ENCODE data around the gene NELFA. TPM values are rescaled to one million over a fixed set of nuclear protein-coding genes. Genes with fewer than 3 reads are reported as not detected.

NELFA gene
- total and polyA plus RNA-seq, 2 of the 4 experiments (the other 2 are of a cell fraction), result 4.3 to 21.9 TPM

- Histone ChIP-seq H3K56ac (ENCODE audit: extremely low read depth, insufficient read depth, low read length) (no peak overlapping the region), H3K23ac (ENCODE audit: low read depth, low read length) (no peak overlapping the region), H2AFZ (replicated peaks; ENCODE audit: low read length, poor library complexity) (no peak overlapping the region), H3K9me3 (ENCODE audit: control insufficient read depth, insufficient read depth, low read length) (no peaks in the 10 kb centered on the region), H3K18ac (ENCODE audit: low read depth, low read length) (no peak overlapping the region), H2AK9ac (replicated peaks; ENCODE audit: low read depth, low read length, poor library complexity) (no peak overlapping the region), H3K4me1 (ENCODE audit: control insufficient read depth, insufficient read depth, low read length) (no peaks in the 10 kb centered on the region), H4K5ac (ENCODE audit: low read depth, low read length) (no peak overlapping the region), H3K9me1 (ENCODE audit: insufficient read depth, low read length) (no peaks in the 10 kb centered on the region), H2BK15ac (ENCODE audit: low read depth, low read length) (no peak overlapping the region), H3K4me2 (ENCODE audit: low read depth, low read length) (no peak overlapping the region), H3K4ac (ENCODE audit: low read depth, low read length) (no peak overlapping the region), H4K91ac (ENCODE audit: insufficient read depth, low read depth, low read length) (no peak overlapping the region), H2AK5ac (ENCODE audit: low read depth, low read length) (no peak overlapping the region), H3K79me1 (ENCODE audit: low read depth in 1 of 2, low read length in 2 of 2) (peaks cover 4 to 29% of the 10 kb centered on the region in 2 experiments; a peak in 3 of 4 replicates), H2BK5ac (ENCODE audit: low read depth, low read length, poor library complexity, severe bottlenecking) (no peak overlapping the region), H4K8ac (ENCODE audit: low read depth in 2 of 2, low read length in 2 of 2) (no peak overlapping the region), H2BK120ac (ENCODE audit: low read depth, low read length) (no peak overlapping the region), H4K20me1 (ENCODE audit: insufficient read depth, low read length) (no peaks in the 10 kb centered on the region; the same call in 1 of the 2 replicates), H3K36me3 (ENCODE audit: control insufficient read depth, insufficient read depth, low read length) (peaks cover 61% of the 10 kb centered on the region), H3K27me3 (ENCODE audit: control insufficient read depth, insufficient read depth, low read length) (no peaks in the 10 kb centered on the region), H3K4me3 (ENCODE audit: insufficient read depth, low read depth, low read length) (no peak overlapping the region), H2BK20ac (ENCODE audit: low read depth, low read length) (no peak overlapping the region), H3K14ac (replicated peaks; ENCODE audit: low read depth, low read length) (no peak overlapping the region), H3K9ac (ENCODE audit: low read depth, low read length) (no peak overlapping the region), H3K27ac (ENCODE audit: insufficient read depth, low read length) (no peak overlapping the region)
- intact Hi-C loops (cut with micrococcal nuclease), result no loop called here
- 92% methylated on average over 11 of the region's 14 CpGs; no CpG with 5 or more reads in 1 of the 2 experiments for WGBS, 2 experiments (ENCODE audit: extremely low coverage in 2 of 2, insufficient read length in 1 of 2)
- ChIA-PET CTCF (no interaction called here), POLR2A (ENCODE audit: unreplicated experiment) (no interaction called here)
- ATAC-seq (ENCODE audit: low read depth) (no peak), DNase-seq (no peak)
- TF ChIP-seq BHLHE40 (IDR thresholded peaks at IDR 0.05; ENCODE audit: low read depth, low read length), result no peak
- TF ChIP-seq RCOR1 (IDR thresholded peaks at IDR 0.05; ENCODE audit: insufficient replicate concordance, low read length), result no peak
- no peak for TF ChIP-seq RFX5 (IDR thresholded peaks at IDR 0.05; ENCODE audit: low read depth, low read length)
- TF ChIP-seq POLR2A (IDR thresholded peaks at IDR 0.05; ENCODE audit: low read depth, low read length), result no peak
- no peak for TF ChIP-seq FOS (IDR thresholded peaks at IDR 0.05; ENCODE audit: low read depth, low read length)
- no peak for TF ChIP-seq USF2 (IDR thresholded peaks at IDR 0.05; ENCODE audit: low read depth, low read length)
- no peak for TF ChIP-seq CHD1 (IDR thresholded peaks at IDR 0.05; ENCODE audit: low read depth, low read length)
- in situ Hi-C loops (cut with MboI; ENCODE audit: low sequenced_read_pairs), result no loop called here
- dilution Hi-C loops (cut with HindIII; ENCODE audit: low sequenced_read_pairs, unreplicated experiment), result no loop called here
- no TSS peak for BruUV-seq (replicated peaks)
Observed at GRCh38 chr4:1975391-1975801, 33.4 kb downstream of the NELFA start.
